HL-60 (cell line): ENCODE measurements around the gene DSCAML1.

Experiments
- CTCF ChIP-seq: IDR thresholded peaks from one replicate; pipeline ENCODE4 v1.5.1; 2011; ENCODE audit warnings: low read length, control low read depth, inconsistent platforms; ENCODE audit not compliant: insufficient read depth
- POLR2AphosphoS5 ChIP-seq: IDR thresholded peaks from 2 replicates; pipeline ENCODE4 v1.6.1; 2012; ENCODE audit warnings: low read depth
- REST ChIP-seq: IDR thresholded peaks from 2 replicates; pipeline ENCODE4 v1.6.1; 2012; ENCODE audit warnings: low read depth; ENCODE audit not compliant: insufficient replicate concordance

GRCh38 chr11:117836077-117836960 is 39.3 kb upstream of the DSCAML1 start:
- no peak for TF ChIP-seq REST
- TF ChIP-seq CTCF = no peak
- TF ChIP-seq POLR2AphosphoS5 = no peak
